HG03196 (cell line): ENCODE data around the gene IGFBP7.
"Not testable (repeated sequence)": the region's sequence is repeated elsewhere in the genome, so short reads cannot be mapped to it uniquely, and the experiment has no call there.

Source experiments
- ATAC-seq: cut with Tn5 transposase; IDR thresholded peaks from one replicate; pipeline ENCODE4 v1.9.1; 2021; ENCODE audit not compliant: unreplicated experiment

IGFBP7 gene

GRCh38 chr4:57075367-57075766, 34.8 kb downstream of the IGFBP7 start:
- no peak for ATAC-seq

DNA sequence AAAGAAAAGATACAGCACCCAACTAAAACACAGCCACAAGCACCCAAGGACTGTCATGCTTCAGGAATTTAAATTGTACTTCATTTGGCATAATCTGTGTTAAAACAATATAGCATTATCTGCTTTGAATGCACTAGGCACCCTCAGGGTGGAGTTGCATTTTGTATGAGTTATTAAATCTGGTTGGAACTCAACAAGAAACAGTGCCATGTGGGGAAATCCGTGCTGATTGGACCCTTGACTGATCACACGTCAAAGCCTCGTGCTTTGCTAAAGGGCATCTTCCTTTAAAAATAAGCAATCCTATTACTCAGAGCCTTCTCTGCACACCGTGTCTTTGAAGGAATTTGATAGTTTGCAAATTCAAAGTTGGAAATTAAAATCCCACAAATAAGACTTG, 35.4 kb downstream of the IGFBP7 start:
- ATAC-seq: no peak

- no peak for ATAC-seq
These were observed 36.6 kb downstream of the IGFBP7 start for GRCh38 chr4:57073559-57073958.

GRCh38 chr4:57071326-57071725, 38.9 kb downstream of the IGFBP7 start:
- no peak for ATAC-seq

DNA sequence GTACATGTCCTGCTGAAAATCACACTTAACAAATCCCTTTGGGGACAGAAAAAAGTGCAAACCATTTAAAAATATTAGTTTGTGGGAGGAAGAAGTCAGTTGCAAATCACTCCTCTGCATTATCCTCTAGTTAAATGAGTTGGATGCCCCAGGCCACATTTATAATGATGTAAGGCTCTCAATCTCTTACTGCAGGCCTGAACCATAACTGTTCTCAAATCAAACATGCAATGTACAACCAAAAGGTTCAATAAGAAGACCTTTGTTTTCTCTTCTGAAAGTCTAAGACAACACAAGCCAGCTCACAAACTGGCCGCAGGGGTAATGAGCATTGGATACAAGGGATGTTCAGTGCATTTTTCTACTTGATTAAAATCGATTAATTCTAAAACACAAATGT, 39.7 kb downstream of the IGFBP7 start:
- ATAC-seq: no peak

GRCh38 chr4:57068237-57068981, 41.8 kb downstream of the IGFBP7 start:
- no peak for ATAC-seq

DNA sequence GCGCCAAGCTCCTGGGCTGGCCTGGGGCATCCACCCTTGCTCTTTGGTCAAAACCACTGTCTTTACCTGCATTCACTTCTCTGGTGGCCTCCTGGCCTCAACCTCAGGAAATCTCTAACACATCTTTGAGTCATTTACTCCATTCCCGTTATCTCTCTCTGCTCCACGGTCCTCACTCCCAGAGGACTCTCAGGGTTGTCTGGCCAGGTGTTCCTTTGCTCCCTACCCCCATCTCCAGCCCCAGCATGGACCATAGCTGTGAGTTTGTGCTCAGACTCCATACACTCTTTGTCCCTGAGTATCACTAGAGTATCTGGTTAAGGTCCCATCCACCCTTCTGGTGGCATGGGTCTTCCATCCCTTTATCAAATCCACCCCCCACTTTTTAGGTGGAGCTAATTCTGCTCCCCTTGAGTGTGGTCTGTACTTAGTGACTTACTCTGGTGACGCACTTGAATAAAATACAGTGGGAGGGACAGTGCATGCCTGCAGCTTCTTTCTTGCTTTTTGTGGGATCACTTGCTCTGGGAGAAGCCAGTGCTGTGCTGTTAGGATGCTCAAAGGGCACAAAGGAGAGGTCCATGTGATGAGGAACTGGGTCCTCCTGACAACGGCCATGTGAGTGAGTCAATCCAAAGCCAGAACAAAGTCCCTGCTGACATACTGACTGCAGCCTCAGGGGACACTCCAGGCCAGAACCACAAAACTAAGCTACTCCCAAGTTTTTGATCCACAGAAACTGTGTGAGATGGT, 44.3 kb downstream of the IGFBP7 start:
- ATAC-seq: no peak

GRCh38 chr4:57064811-57065711, 45.1 kb downstream of the IGFBP7 start:
- ATAC-seq: no peak

DNA sequence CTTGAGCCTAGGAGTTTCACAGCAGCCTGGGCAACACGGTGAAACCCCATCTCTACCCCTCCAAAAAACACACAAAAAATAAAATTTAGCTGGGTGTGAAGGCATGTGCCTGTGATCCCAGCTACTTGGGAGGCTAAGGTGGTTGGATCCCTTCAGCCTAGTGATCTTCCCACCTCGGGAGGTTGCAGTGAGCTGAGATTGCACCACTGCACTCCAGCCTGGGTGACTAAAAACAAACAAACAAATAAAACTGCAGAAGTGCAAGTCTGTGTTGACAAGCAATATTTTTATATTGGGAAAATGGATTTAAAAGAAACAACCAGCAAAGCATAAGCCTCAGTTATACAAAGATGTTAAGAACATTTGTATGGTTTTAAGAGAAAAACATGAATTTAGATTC, 46.1 kb downstream of the IGFBP7 start:
- ATAC-seq: no peak

DNA sequence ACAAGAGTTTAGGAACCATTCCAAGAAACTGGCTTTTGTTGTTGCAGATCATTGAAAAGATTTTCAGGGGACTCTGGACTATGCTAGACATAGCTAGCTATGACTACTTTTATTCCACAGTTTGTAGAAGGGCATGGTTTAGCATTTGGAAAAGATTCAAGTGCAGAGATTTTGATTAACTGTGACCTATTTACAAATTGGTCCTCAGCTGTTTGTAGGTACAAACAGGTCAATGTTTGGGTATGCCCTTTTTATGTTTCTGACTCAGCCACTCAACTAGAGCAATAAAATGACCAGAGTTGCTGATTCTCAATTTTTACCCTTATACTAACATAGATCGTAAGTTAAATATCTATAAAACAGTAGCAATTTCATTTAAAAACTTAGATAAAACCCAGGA, 46.7 kb downstream of the IGFBP7 start:
- ATAC-seq: no peak

GRCh38 chr4:57061395-57061794, 48.8 kb downstream of the IGFBP7 start:
- no peak for ATAC-seq

GRCh38 chr4:57060717-57061067, 49.5 kb downstream of the IGFBP7 start:
- ATAC-seq: not testable (repeated sequence)

- ATAC-seq: no peak
These were observed 50.1 kb downstream of the IGFBP7 start for GRCh38 chr4:57059890-57060716.

- ATAC-seq: no peak
These were observed 54.3 kb downstream of the IGFBP7 start for GRCh38 chr4:57055886-57056285.

- no peak for ATAC-seq
These were observed 56.7 kb downstream of the IGFBP7 start for GRCh38 chr4:57053508-57053907.

GRCh38 chr4:57051524-57051923, 58.7 kb downstream of the IGFBP7 start:
- ATAC-seq: no peak

- ATAC-seq: no peak
These were observed 59.1 kb downstream of the IGFBP7 start for GRCh38 chr4:57051095-57051494.

- ATAC-seq: no peak
These were observed 61.4 kb downstream of the IGFBP7 start for GRCh38 chr4:57048590-57049304.

DNA sequence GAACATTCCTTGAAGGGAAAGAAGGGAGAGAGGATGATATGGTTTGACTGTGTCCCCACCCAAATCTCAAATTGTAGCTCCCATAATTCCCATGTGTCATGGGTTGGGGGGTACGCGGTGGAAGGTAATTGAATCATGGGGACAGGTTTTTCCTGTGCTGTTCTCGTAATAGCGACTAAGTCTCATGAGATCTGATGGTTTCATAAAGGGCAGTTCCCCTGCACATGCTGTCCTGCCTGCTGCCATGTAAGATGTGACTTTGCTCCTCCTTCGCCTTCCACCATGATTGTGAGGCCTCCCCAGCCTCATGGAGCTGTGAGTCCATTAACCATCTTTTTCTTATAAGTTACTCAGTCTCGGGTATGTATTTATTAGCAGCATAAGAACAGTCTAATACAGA, 63.1 kb downstream of the IGFBP7 start:
- ATAC-seq: not testable (repeated sequence)

DNA sequence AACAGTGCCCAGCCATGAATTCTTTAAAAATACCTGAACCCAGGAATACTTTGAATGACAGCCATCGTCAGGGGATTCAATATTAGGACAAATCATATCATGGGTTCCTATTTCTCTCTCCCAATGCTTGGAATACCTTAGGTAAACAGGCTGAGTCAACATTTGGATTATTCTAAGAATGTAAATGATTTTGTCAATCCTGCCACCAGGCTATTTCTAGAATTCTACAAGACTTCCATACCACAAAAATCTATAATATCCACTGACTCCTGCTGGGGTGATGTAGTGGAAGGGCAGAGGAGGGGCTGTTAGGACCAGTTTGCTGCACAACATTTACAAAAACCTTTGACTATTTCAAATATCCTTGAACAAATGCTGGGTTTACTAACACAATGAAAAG, 65.2 kb downstream of the IGFBP7 start:
- no peak for ATAC-seq
